ENCODE data around the gene OR56A5.

DNA sequence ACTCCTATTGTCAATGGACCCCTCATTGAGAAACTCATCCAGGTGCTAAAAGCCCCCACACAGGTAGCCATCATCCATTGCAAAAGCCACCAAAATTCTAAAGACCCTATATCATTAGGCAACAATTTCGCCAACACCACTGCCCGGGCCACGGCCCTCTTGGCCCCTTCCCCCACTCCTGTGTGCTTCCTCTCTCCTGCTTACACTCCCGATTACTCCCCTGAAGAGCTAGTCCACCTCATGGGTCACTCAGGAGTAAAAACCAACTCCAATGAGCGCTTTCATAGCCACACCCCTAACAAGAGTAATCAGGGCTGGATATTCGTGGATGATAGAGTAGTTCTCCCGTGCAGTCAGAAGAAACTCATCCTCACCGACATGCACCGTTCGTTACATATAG lies 35.2 kb downstream of the OR56A5 start:
- TF ChIP-seq, protein P1, sequence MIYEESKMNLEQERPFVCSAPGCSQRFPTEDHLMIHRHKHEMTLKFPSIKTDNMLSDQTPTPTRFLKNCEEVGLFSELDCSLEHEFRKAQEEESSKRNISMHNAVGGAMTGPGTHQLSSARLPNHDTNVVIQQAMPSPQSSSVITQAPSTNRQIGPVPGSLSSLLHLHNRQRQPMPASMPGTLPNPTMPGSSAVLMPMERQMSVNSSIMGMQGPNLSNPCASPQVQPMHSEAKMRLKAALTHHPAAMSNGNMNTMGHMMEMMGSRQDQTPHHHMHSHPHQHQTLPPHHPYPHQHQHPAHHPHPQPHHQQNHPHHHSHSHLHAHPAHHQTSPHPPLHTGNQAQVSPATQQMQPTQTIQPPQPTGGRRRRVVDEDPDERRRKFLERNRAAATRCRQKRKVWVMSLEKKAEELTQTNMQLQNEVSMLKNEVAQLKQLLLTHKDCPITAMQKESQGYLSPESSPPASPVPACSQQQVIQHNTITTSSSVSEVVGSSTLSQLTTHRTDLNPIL (CRISPR knock-in tag; IDR thresholded peaks at IDR 0.05; ENCODE audit: low read depth): no peak
- TF ChIP-seq, protein P2, sequence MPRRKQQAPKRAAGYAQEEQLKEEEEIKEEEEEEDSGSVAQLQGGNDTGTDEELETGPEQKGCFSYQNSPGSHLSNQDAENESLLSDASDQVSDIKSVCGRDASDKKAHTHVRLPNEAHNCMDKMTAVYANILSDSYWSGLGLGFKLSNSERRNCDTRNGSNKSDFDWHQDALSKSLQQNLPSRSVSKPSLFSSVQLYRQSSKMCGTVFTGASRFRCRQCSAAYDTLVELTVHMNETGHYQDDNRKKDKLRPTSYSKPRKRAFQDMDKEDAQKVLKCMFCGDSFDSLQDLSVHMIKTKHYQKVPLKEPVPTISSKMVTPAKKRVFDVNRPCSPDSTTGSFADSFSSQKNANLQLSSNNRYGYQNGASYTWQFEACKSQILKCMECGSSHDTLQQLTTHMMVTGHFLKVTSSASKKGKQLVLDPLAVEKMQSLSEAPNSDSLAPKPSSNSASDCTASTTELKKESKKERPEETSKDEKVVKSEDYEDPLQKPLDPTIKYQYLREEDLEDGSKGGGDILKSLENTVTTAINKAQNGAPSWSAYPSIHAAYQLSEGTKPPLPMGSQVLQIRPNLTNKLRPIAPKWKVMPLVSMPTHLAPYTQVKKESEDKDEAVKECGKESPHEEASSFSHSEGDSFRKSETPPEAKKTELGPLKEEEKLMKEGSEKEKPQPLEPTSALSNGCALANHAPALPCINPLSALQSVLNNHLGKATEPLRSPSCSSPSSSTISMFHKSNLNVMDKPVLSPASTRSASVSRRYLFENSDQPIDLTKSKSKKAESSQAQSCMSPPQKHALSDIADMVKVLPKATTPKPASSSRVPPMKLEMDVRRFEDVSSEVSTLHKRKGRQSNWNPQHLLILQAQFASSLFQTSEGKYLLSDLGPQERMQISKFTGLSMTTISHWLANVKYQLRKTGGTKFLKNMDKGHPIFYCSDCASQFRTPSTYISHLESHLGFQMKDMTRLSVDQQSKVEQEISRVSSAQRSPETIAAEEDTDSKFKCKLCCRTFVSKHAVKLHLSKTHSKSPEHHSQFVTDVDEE (CRISPR knock-in tag; IDR thresholded peaks at IDR 0.05): no peak
- no peak for TF ChIP-seq GLIS3 (CRISPR knock-in tag; IDR thresholded peaks at IDR 0.05)
- TF ChIP-seq, protein P3, sequence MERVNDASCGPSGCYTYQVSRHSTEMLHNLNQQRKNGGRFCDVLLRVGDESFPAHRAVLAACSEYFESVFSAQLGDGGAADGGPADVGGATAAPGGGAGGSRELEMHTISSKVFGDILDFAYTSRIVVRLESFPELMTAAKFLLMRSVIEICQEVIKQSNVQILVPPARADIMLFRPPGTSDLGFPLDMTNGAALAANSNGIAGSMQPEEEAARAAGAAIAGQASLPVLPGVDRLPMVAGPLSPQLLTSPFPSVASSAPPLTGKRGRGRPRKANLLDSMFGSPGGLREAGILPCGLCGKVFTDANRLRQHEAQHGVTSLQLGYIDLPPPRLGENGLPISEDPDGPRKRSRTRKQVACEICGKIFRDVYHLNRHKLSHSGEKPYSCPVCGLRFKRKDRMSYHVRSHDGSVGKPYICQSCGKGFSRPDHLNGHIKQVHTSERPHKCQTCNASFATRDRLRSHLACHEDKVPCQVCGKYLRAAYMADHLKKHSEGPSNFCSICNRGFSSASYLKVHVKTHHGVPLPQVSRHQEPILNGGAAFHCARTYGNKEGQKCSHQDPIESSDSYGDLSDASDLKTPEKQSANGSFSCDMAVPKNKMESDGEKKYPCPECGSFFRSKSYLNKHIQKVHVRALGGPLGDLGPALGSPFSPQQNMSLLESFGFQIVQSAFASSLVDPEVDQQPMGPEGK (CRISPR knock-in tag; IDR thresholded peaks at IDR 0.05; ENCODE audit: borderline replicate concordance): no peak
- TF ChIP-seq TCF4 (CRISPR knock-in tag; IDR thresholded peaks at IDR 0.05; ENCODE audit: borderline replicate concordance): no peak

Measured in SK-N-SH treated with all-trans-retinoic acid at 6 μM for 48 hours (cell line).